Neural progenitor cell (in vitro differentiated cells): Measurements from ENCODE around the gene TSGA10IP. TPM values are rescaled to one million over a fixed set of nuclear protein-coding genes. Genes with fewer than 3 reads are reported as not detected.

Experiments
- DNase-seq: peaks from one replicate; pipeline ENCODE4 v3.0.0-alpha.2; 2016; ENCODE audit warnings: low spot score
- H2AFZ ChIP-seq: fragments of 200-600 bp; sonication (generic); replicated peaks from 2 replicates; pipeline ENCODE4 v1.6.1; 2016; ENCODE audit warnings: antibody characterized with exemption
- H3F3A ChIP-seq: fragments of 200-600 bp; sonication (generic); 2 replicates; pipeline ENCODE4 v1.6.1; 2016; ENCODE audit warnings: antibody characterized with exemption, low read depth
- H3K27ac ChIP-seq: fragments of 200-600 bp; sonication (generic); 2 replicates; pipeline ENCODE4 v1.5.1; 2016; ENCODE audit warnings: mild to moderate bottlenecking
- H3K27me3 ChIP-seq: fragments of 200-600 bp; sonication (generic); 2 replicates; pipeline ENCODE4 v1.6.1; 2016; ENCODE audit warnings: mild to moderate bottlenecking, moderate library complexity
- H3K36me3 ChIP-seq: fragments of 200-600 bp; sonication (generic); 2 replicates; pipeline ENCODE4 v1.5.1; 2016
- H3K4me1 ChIP-seq: fragments of 200-600 bp; sonication (generic); 2 replicates; pipeline ENCODE4 v1.6.1; 2016; ENCODE audit warnings: mixed run types
- H3K4me2 ChIP-seq: fragments of 200-600 bp; sonication (generic); 2 replicates; pipeline ENCODE4 v1.6.1; 2016
- H3K4me3 ChIP-seq: fragments of 200-600 bp; sonication (generic); 2 replicates; pipeline ENCODE4 v1.5.1; 2016
- H3K79me2 ChIP-seq: fragments of 200-600 bp; sonication (generic); 2 replicates; pipeline ENCODE4 v1.6.1; 2016; ENCODE audit warnings: low read depth
- H3K9ac ChIP-seq: fragments of 200-600 bp; sonication (generic); 2 replicates; pipeline ENCODE4 v1.6.1; 2016
- H3K9me3 ChIP-seq: fragments of 200-600 bp; sonication (generic); 2 replicates; pipeline ENCODE4 v1.5.1; 2016; ENCODE audit warnings: low read depth
- H4K20me1 ChIP-seq: fragments of 200-600 bp; sonication (generic); 2 replicates; pipeline ENCODE4 v1.6.1; 2016; ENCODE audit warnings: low read depth
- H3K27ac Mint-ChIP-seq: 3 replicates; pipeline ENCODE4 v1.8.0; 2021; ENCODE audit warnings: mixed read lengths
- H3K27me3 Mint-ChIP-seq: 2 replicates; pipeline ENCODE4 v1.8.0; 2022; ENCODE audit warnings: low read depth, mild to moderate bottlenecking, inconsistent platforms, moderate library complexity, mixed read lengths; ENCODE audit not compliant: insufficient read depth
- H3K36me3 Mint-ChIP-seq: 3 replicates; pipeline ENCODE4 v1.8.0; 2021; ENCODE audit warnings: mixed read lengths
- H3K4me1 Mint-ChIP-seq: 3 replicates; pipeline ENCODE4 v1.8.0; 2021; ENCODE audit warnings: mixed read lengths
- H3K4me3 Mint-ChIP-seq: 3 replicates; pipeline ENCODE4 v1.8.0; 2021; ENCODE audit warnings: mild to moderate bottlenecking, moderate library complexity, mixed read lengths
- H3K9me3 Mint-ChIP-seq: 3 replicates; pipeline ENCODE4 v1.8.0; 2020; ENCODE audit warnings: mixed read lengths
- CTCF ChIP-seq: fragments of 200-600 bp; sonication (generic); IDR thresholded peaks from 2 replicates; pipeline ENCODE4 v1.5.1; 2017; ENCODE audit warnings: antibody characterized with exemption, mild to moderate bottlenecking
- EZH2 ChIP-seq: fragments of 200-600 bp; sonication (generic); IDR thresholded peaks from 2 replicates; pipeline ENCODE4 v1.6.1; 2017; ENCODE audit warnings: antibody characterized with exemption, mild to moderate bottlenecking, moderate library complexity
- EZH2phosphoT487 ChIP-seq: fragments of 200-600 bp; sonication (generic); IDR thresholded peaks from 2 replicates; pipeline ENCODE4 v1.6.1; 2017; ENCODE audit warnings: antibody characterized with exemption
- total RNA-seq: library from RNA; depleted of rRNA; stranded (reverse); fragments of >200 nt; gene quantifications from 2 replicates; pipeline ENCODE4 v1.2.3, GENCODE V29; 2015; ENCODE audit warnings: low replicate concordance

TSGA10IP gene
- total RNA-seq, 1 donor from 2014 or later: 3.0 TPM

- DNase-seq: no peak
- Histone ChIP-seq H3K9ac (no peak overlapping the region), H3K27me3 (no peaks in the 10 kb centered on the region), H3F3A (no peaks in the 10 kb centered on the region), H3K27ac (no peak overlapping the region), H3K9me3 (no peaks in the 10 kb centered on the region), H2AFZ (no peak overlapping the region), H3K36me3 (no peaks in the 10 kb centered on the region), H3K4me2 (no peak overlapping the region), H4K20me1 (no peaks in the 10 kb centered on the region), H3K4me3 (no peak overlapping the region), H3K4me1 (no peaks in the 10 kb centered on the region), H3K79me2 (no peaks in the 10 kb centered on the region)
- no peak overlapping the region for H3K27ac Mint-ChIP-seq
- H3K27me3 Mint-ChIP-seq: peaks cover 2% of the 10 kb centered on the region
- peaks cover 39% of the 10 kb centered on the region for H3K36me3 Mint-ChIP-seq
- peaks cover 14% of the 10 kb centered on the region for H3K4me1 Mint-ChIP-seq
- no peaks in the 10 kb centered on the region for H3K9me3 Mint-ChIP-seq
- TF ChIP-seq EZH2 (no peak), EZH2phosphoT487 (no peak)
- H3K4me3 Mint-ChIP-seq: no peak overlapping the region
Measured at GRCh38 chr11:65972116-65972515, 26.8 kb downstream of the TSGA10IP start.

- H3K4me2 ChIP-seq: no peak overlapping the region
- H3K27me3 Mint-ChIP-seq: peaks cover 2% of the 10 kb centered on the region
- H3K36me3 Mint-ChIP-seq: peaks cover 36% of the 10 kb centered on the region
- TF ChIP-seq CTCF (no peak), EZH2 (no peak), EZH2phosphoT487 (no peak)
- H2AFZ ChIP-seq: no peak overlapping the region
- H3K27me3 ChIP-seq: no peaks in the 10 kb centered on the region
- peak overlapping the region; percentile 15 for H3K4me3 Mint-ChIP-seq
- no peaks in the 10 kb centered on the region for H3K36me3 ChIP-seq
- DNase-seq: no peak
- no peak overlapping the region for H3K4me3 ChIP-seq
- H3K27ac ChIP-seq: no peak overlapping the region
- H3K9ac ChIP-seq: no peak overlapping the region
- H3K4me1 ChIP-seq: no peaks in the 10 kb centered on the region
- H3K9me3 ChIP-seq: no peaks in the 10 kb centered on the region
- peaks cover 14% of the 10 kb centered on the region for H3K4me1 Mint-ChIP-seq
- no peaks in the 10 kb centered on the region for H3K9me3 Mint-ChIP-seq
- no peaks in the 10 kb centered on the region for H3F3A ChIP-seq
- no peaks in the 10 kb centered on the region for H3K79me2 ChIP-seq
- H4K20me1 ChIP-seq: no peaks in the 10 kb centered on the region
- H3K27ac Mint-ChIP-seq: no peak overlapping the region
Measured at GRCh38 chr11:65973439-65974110, 28.3 kb downstream of the TSGA10IP start.

- H3K4me3 Mint-ChIP-seq: no peak overlapping the region
- no peaks in the 10 kb centered on the region for H3K27me3 ChIP-seq
Measured at GRCh38 chr11:65975771-65976170, 30.5 kb downstream of the TSGA10IP start.

More at GRCh38 chr11:65975771-65976170, 30.5 kb downstream of the TSGA10IP start:
- no peak overlapping the region for H3K9ac ChIP-seq
- H3K4me2 ChIP-seq: no peak overlapping the region
- H3K4me3 ChIP-seq: no peak overlapping the region
- Mint-ChIP-seq H3K36me3 (peaks cover 27% of the 10 kb centered on the region), H3K27ac (no peak overlapping the region), H3K4me1 (peaks cover 6% of the 10 kb centered on the region), H3K9me3 (no peaks in the 10 kb centered on the region), H3K27me3 (peaks cover 3% of the 10 kb centered on the region)
- TF ChIP-seq EZH2: no peak
- no peak for TF ChIP-seq CTCF
- TF ChIP-seq EZH2phosphoT487: no peak
- no peak overlapping the region for H2AFZ ChIP-seq
- H3K4me1 ChIP-seq: no peaks in the 10 kb centered on the region
- H3K27ac ChIP-seq: no peak overlapping the region
- H3F3A ChIP-seq: no peaks in the 10 kb centered on the region
- H4K20me1 ChIP-seq: no peaks in the 10 kb centered on the region
- no peak for DNase-seq
- no peaks in the 10 kb centered on the region for H3K36me3 ChIP-seq
- no peaks in the 10 kb centered on the region for H3K9me3 ChIP-seq
- H3K79me2 ChIP-seq: no peaks in the 10 kb centered on the region
